PFSK-1 (cell line): ENCODE data around the gene AZI2.

Experiments
- FOXP2 ChIP-seq: optimal IDR thresholded peaks from 2 replicates; pipeline ENCODE3; 2011; ENCODE audit warnings: borderline replicate concordance, control low read depth, inconsistent platforms; ENCODE audit not compliant: insufficient read depth; ENCODE audit errors: extremely low read length, extremely low read depth
- POLR2AphosphoS5 ChIP-seq: IDR thresholded peaks from 2 replicates; pipeline ENCODE4 v1.6.1; 2012; ENCODE audit warnings: low read depth, mild to moderate bottlenecking, control low read depth, low read length, moderate library complexity
- REST ChIP-seq, 2 experiments: IDR thresholded peaks; 2 replicates each; pipeline versions ENCODE4 v1.6.1 to v1.8.0; 2011 to 2012; ENCODE audit warnings: low read depth in 2 of 2, low read length in 2 of 2, control low read depth in 1 of 2, inconsistent platforms in 1 of 2, mild to moderate bottlenecking in 1 of 2, moderate library complexity in 1 of 2; ENCODE audit not compliant: insufficient read depth in 1 of 2
- SIN3A ChIP-seq: IDR thresholded peaks from 2 replicates; pipeline ENCODE4 v1.6.1; 2012; ENCODE audit warnings: mild to moderate bottlenecking, low read length, moderate library complexity, borderline replicate concordance; ENCODE audit not compliant: insufficient read depth
- TAF1 ChIP-seq: IDR thresholded peaks from 2 replicates; pipeline ENCODE4 v1.6.1; 2012; ENCODE audit warnings: low read length, control low read depth, borderline replicate concordance; ENCODE audit not compliant: insufficient read depth

AZI2 gene

DNA sequence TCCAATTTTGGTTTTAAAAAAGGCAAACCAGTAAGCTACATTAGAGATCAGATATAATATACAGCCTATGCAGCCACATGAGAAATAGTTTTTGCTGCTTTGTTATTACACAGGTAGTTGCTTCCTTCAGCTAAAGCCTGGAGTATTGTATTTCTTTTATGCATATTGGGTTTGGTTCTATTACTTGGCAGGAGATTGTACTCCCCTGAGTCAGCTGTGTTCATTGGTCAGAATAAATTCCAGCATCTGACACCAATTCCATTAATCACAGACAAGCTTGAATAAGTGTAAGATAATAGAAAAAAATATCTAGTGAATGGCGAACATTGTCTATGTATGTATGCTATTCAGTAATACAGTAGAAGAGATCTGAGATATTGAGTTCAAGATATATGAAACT, 26.2 kb downstream of the AZI2 start:
- TF ChIP-seq SIN3A (no peak), REST (IDR thresholded peaks at IDR 0.05; ENCODE audit: insufficient read depth in 1 of 2, low read depth in 2 of 2, low read length in 2 of 2) (no peak), TAF1 (no peak)

DNA sequence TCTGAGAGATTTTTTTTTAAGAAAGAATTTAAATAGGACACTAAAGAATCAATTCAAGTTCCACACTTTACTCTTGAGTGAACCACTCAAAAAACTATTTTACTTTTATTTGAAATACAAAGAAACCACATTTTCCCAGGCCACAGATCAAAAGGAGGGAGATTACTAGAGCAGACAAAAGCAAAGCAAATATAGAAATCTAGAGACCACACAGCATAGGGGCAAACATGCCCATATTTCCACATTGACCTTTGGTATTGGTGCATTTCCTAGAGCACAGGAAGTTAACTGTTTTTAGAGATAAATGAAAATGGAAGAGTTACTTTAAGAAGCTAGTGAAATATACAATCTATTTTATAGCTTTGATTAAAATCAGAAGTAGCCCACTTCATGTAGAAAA, 27.6 kb downstream of the AZI2 start:
- TF ChIP-seq TAF1 (no peak), SIN3A (no peak), FOXP2 (no peak), POLR2AphosphoS5 (no peak), REST (IDR thresholded peaks at IDR 0.05; ENCODE audit: insufficient read depth in 1 of 2, low read depth in 2 of 2, low read length in 2 of 2) (no peak)

- TF ChIP-seq POLR2AphosphoS5, result no peak
- no peak for TF ChIP-seq TAF1
- no peak for TF ChIP-seq REST (IDR thresholded peaks at IDR 0.05; ENCODE audit: insufficient read depth in 1 of 2, low read depth in 2 of 2, low read length in 2 of 2)
- TF ChIP-seq FOXP2, result no peak
- no peak for TF ChIP-seq SIN3A
Measured at GRCh38 chr3:28317438-28318022, 31.1 kb downstream of the AZI2 start.

GRCh38 chr3:28316226-28316625, 32.4 kb downstream of the AZI2 start:
- TF ChIP-seq FOXP2 (no peak), POLR2AphosphoS5 (no peak), REST (IDR thresholded peaks at IDR 0.05; ENCODE audit: insufficient read depth in 1 of 2, low read depth in 2 of 2, low read length in 2 of 2) (no peak), TAF1 (no peak), SIN3A (no peak)

DNA sequence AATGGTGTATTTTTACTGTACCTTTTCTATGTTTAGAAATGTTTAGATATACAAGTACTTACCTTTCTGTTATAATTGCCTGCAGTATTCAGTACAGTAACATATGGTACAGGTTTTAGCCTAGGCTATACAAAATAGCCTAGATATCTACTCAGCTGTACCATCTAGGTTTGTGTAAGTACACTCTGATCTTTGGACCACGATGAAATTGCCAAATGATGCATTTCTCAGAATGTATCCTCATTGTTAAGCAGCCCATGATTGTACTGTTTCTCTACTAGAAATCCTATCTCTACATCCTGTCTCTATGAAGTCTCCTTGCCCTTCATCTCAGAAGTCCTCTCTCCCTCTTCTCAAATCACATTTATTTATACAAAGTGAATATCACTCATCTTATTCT, 32.9 kb downstream of the AZI2 start:
- no peak for TF ChIP-seq REST (IDR thresholded peaks at IDR 0.05; ENCODE audit: insufficient read depth in 1 of 2, low read depth in 2 of 2, low read length in 2 of 2)
